ENCODE results near the gene LRRC42. TPM values are rescaled to one million over a fixed set of nuclear protein-coding genes. Genes with fewer than 3 reads are reported as not detected.

LRRC42 gene
- total RNA-seq, 1 donor from 2014 or later, result 18.1 TPM

DNA sequence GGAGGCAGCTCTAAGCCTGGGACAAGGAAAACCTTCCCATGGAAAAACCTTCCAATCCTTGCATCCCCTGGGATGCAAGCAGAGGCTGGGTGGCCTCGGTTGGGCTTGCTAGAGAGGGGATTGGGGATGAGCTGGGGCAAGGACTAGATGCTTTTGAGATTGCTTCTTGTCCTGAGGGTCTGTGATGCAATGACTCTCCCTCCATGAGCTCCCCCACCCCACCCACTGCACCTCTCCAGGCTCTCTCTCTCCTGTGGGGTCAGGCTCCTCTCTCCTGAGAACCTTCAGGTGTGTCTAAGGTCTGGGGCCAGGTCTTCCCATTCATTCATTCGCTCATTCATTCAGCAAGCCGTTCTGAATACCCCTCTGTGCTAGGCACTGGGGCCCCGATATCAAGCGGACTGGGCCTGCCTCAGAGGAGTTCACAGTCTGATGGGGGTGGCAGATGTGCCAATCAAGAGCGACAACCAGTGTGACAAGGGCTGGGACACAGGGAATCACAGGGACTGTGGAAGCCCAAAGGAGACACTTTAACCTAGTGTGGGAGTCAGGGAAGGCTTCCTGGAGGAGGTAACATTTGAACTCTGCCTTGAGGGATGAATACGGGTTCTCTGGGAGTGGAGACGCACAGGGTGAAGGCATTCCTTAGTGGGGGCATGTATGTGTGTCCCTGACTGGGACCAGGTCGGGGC, 65.3 kb downstream of the LRRC42 start:
- Histone ChIP-seq H3K27me3 (peaks cover 7% of the 10 kb centered on the region), H3K27ac (no peak overlapping the region), H3K4me1 (no peaks in the 10 kb centered on the region), H3K4me3 (no peak overlapping the region), H3K9me3 (no peaks in the 10 kb centered on the region), H3K36me3 (no peaks in the 10 kb centered on the region)
- intact Hi-C loops (cut with DNase I), result no loop called here
- TF ChIP-seq, protein P1, sequence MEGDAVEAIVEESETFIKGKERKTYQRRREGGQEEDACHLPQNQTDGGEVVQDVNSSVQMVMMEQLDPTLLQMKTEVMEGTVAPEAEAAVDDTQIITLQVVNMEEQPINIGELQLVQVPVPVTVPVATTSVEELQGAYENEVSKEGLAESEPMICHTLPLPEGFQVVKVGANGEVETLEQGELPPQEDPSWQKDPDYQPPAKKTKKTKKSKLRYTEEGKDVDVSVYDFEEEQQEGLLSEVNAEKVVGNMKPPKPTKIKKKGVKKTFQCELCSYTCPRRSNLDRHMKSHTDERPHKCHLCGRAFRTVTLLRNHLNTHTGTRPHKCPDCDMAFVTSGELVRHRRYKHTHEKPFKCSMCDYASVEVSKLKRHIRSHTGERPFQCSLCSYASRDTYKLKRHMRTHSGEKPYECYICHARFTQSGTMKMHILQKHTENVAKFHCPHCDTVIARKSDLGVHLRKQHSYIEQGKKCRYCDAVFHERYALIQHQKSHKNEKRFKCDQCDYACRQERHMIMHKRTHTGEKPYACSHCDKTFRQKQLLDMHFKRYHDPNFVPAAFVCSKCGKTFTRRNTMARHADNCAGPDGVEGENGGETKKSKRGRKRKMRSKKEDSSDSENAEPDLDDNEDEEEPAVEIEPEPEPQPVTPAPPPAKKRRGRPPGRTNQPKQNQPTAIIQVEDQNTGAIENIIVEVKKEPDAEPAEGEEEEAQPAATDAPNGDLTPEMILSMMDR (IDR thresholded peaks at IDR 0.05), result no peak
- DNase-seq (peak; percentile 28), ATAC-seq (no peak)

GRCh38 chr1:54012008-54012325, 65.8 kb downstream of the LRRC42 start:
- Histone ChIP-seq H3K4me3 (no peak overlapping the region), H3K27me3 (peaks cover 7% of the 10 kb centered on the region)
- intact Hi-C loops (cut with DNase I), result no loop called here

DNA sequence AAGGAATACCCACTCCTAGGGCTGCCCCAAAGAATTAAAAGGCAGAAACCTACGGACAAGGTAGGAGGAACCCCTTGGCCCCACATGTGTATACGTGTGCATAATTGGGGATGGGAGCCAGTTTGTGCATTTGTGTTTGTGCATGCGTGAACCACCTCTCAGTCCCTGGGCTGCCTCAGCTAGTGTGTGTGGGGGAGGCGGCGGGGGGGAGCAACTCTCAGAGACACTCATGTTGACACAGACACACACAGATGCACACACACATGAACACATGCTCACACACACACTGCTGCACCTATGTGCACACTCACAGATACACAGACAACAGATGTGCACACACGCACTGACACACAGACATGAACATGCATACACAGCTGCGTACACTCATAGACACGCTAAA, 66.7 kb downstream of the LRRC42 start:
- Histone ChIP-seq H3K9me3 (no peaks in the 10 kb centered on the region), H3K27ac (no peak overlapping the region), H3K36me3 (no peaks in the 10 kb centered on the region), H3K4me3 (no peak overlapping the region), H3K27me3 (peaks cover 7% of the 10 kb centered on the region), H3K4me1 (no peaks in the 10 kb centered on the region)
- TF ChIP-seq, protein P1 (IDR thresholded peaks at IDR 0.05), result no peak
- ATAC-seq (no peak), DNase-seq (no peak)
- intact Hi-C loops (cut with DNase I), result no loop called here

More at GRCh38 chr1:54012008-54012325, 65.8 kb downstream of the LRRC42 start:
- TF ChIP-seq, protein P1 (IDR thresholded peaks at IDR 0.05), result no peak
- no peak for ATAC-seq
- no peaks in the 10 kb centered on the region for H3K9me3 ChIP-seq
- H3K4me1 ChIP-seq, result no peaks in the 10 kb centered on the region
- H3K36me3 ChIP-seq, result no peaks in the 10 kb centered on the region
- H3K27ac ChIP-seq, result no peak overlapping the region
- peak; percentile 58 for DNase-seq

DNA sequence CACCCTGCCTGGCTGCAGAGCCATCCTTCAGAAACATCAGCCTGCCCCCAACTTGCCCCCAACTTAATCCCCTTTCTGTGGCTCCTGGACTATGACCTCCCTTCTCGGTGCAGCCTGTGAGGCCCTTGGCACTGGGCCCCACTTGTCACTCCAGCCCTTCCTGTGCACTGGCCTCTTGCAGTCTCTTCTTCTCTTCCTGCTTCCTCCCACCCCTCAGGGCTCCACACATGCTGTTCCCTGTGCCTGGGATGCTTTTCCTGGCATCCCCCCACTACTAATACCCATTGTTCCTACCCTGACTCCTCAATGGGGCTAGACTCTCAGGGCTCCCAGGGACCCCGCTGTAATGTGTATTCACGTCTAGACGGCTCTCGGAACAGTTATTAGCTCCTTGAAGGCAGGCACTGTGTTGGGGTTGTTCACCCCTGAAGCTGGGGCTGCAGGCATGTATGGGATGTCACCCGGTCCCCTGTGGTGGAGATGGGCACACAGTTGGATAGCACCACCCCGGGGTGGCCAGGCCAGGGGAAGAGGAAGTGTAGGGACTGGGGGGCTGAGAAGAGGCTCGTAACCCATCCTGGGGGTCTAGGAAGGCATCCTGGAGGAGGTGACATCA, 67.4 kb downstream of the LRRC42 start:
- Histone ChIP-seq H3K9me3 (no peaks in the 10 kb centered on the region), H3K36me3 (no peaks in the 10 kb centered on the region), H3K27me3 (peaks cover 7% of the 10 kb centered on the region), H3K4me3 (no peak overlapping the region), H3K27ac (no peak overlapping the region), H3K4me1 (no peaks in the 10 kb centered on the region)
- intact Hi-C loops (cut with DNase I), result no loop called here
- DNase-seq (peak; percentile 44), ATAC-seq (no peak)
- TF ChIP-seq, protein P1 (IDR thresholded peaks at IDR 0.05), result no peak

DNA sequence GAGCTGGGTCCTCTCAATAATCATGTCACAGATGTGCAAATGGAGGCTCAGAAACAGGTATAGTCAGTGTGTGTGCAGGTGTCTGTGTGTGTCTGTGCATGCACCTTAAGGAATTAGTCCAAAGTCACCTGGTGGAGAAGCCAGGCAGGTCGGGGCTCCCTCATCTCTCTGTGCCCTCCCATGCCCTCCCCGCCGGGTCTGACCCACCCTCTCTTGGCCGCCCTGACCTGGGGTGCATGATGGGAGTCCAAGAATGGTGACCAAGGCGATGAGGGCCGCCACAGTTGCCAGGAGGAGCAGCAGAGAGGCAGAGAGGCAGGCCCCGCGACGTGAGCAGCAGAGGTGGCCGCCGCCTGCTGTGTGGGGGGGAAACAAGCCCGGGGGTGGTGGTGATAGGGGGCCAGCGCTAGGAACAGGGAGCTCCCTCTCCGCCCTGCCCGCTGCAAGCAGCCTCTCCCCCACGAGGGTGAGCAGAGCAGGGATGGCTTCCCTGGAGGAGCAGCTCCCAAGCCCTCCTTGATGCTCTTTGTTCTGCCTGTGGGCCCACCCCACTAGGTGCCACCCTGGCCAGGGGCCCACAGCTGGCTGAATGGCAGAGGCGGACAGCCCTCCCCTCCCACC, 68.0 kb downstream of the LRRC42 start:
- Histone ChIP-seq H3K4me1 (no peaks in the 10 kb centered on the region), H3K4me3 (no peak overlapping the region), H3K36me3 (no peaks in the 10 kb centered on the region), H3K27me3 (peaks cover 7% of the 10 kb centered on the region), H3K9me3 (no peaks in the 10 kb centered on the region), H3K27ac (no peak overlapping the region)
- intact Hi-C loops (cut with DNase I), result no loop called here
- TF ChIP-seq, protein P1 (IDR thresholded peaks at IDR 0.05), result no peak
- DNase-seq, result peak; percentile 52
- no peak for ATAC-seq
